HL-60 (cell line): Measurements from ENCODE around the gene MRPL32.

Experiments used
- DNase-seq, 2 experiments: peaks; one replicate each; pipeline ENCODE4 v3.0.0-alpha.2; 2010 to 2020; ENCODE audit warnings: low read depth in 1 of 2, low spot score in 1 of 2
- H3K27ac ChIP-seq: fragments of 250-450 bp; sonication (Bioruptor Pico); replicated peaks from 2 replicates; pipeline ENCODE4 v1.5.1; 2020; ENCODE audit warnings: mild to moderate bottlenecking, moderate library complexity
- H3K27me3 ChIP-seq: fragments of 250-450 bp; sonication (Bioruptor Pico); 2 replicates; pipeline ENCODE4 v1.5.1; 2021; ENCODE audit warnings: mild to moderate bottlenecking, moderate library complexity; ENCODE audit not compliant: insufficient read depth, poor library complexity, severe bottlenecking
- H3K4me3 ChIP-seq: replicated peaks from 2 replicates; pipeline ENCODE4 v1.5.1; 2011; ENCODE audit warnings: mild to moderate bottlenecking, control low read depth, low read length; ENCODE audit not compliant: insufficient read depth
- GABPA ChIP-seq: IDR thresholded peaks from 2 replicates; pipeline ENCODE4 v1.6.1; 2012; ENCODE audit warnings: low read depth
- POLR2AphosphoS5 ChIP-seq: IDR thresholded peaks from 2 replicates; pipeline ENCODE4 v1.6.1; 2012; ENCODE audit warnings: low read depth
- REST ChIP-seq: IDR thresholded peaks from 2 replicates; pipeline ENCODE4 v1.6.1; 2012; ENCODE audit warnings: low read depth; ENCODE audit not compliant: insufficient replicate concordance
- SPI1 ChIP-seq: IDR thresholded peaks from 2 replicates; pipeline ENCODE4 v1.6.1; 2012; ENCODE audit warnings: low read depth, mild to moderate bottlenecking, borderline replicate concordance
- TF ChIP-seq, protein P1 (sequence below): IDR thresholded peaks from one replicate; pipeline ENCODE4 v1.5.1; 2011; ENCODE audit warnings: low read length, control low read depth, inconsistent platforms; ENCODE audit not compliant: insufficient read depth

Gene MRPL32

DNA sequence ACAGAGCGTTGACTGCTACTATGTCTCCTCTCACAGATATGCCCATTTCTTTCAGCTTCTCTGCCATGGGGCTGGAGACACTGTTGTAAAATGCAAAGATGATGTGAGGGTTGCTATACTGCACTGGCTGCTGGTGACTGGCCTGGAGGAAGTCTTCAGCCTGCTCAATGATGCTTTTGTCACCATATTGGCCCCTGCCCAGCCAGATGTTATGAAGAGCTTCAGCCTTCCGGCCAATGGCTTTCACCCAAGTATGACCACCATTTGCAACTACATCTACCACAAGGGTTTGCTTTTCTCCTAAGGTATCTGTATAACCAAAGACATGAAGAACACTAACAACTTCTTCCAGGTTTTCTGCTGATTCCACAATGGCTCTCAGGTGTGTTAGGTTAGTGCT is 21.9 kb upstream of the MRPL32 start:
- Histone ChIP-seq H3K4me3 (no peak overlapping the region), H3K27me3 (no peaks in the 10 kb centered on the region), H3K27ac (no peak overlapping the region)
- TF ChIP-seq REST (no peak), GABPA (no peak), POLR2AphosphoS5 (no peak), SPI1 (no peak)
- TF ChIP-seq, protein P1, sequence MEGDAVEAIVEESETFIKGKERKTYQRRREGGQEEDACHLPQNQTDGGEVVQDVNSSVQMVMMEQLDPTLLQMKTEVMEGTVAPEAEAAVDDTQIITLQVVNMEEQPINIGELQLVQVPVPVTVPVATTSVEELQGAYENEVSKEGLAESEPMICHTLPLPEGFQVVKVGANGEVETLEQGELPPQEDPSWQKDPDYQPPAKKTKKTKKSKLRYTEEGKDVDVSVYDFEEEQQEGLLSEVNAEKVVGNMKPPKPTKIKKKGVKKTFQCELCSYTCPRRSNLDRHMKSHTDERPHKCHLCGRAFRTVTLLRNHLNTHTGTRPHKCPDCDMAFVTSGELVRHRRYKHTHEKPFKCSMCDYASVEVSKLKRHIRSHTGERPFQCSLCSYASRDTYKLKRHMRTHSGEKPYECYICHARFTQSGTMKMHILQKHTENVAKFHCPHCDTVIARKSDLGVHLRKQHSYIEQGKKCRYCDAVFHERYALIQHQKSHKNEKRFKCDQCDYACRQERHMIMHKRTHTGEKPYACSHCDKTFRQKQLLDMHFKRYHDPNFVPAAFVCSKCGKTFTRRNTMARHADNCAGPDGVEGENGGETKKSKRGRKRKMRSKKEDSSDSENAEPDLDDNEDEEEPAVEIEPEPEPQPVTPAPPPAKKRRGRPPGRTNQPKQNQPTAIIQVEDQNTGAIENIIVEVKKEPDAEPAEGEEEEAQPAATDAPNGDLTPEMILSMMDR = no peak
- DNase-seq = no peak

DNA sequence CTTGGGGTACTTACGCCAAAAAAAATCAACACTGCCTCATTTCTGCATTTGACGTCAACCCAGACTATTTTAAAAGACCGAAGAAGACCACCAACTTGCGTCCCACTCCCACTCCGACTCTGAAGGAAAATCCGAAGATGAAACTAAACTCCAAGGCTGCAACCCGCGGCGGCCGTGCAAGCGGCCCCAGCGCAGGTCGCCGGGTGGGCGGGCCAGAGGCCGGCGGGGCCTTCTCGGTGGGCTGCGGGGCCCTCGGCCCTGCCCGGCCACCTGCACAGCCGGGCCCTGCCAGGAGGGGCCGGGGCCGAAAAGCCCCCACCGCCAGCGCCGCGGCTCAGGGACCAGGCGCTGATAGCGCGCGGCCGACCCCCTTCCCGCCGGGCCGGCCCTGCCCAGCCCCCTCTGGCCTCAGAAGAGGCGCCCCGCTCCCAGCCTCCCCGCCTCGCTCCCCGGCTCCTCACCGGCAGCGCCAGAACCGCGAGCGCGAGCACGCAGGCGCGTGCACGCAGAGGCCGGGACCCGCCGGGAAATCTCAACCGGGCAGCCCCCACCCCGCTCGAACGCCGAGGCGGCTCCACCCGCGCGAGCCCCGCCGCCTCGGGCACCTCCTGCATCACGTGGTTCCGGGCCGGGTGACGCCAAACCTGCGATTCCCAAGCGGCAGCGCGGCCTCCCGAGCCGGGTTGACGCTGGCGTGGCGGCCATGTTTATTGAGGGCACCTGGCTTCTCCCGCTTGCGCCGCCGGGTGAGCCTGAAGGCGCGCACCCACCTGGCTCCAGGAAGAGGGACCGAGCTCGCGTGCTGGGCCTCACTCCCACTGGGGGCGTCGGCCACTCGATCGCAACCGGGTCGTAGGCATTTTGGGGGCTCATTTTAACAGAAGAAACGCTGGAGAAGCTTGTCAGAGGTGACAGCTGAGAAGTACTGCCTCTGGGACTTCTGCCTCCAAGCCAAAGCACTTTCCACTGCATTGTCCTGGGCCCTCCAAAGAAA is 20.4 kb upstream of the MRPL32 start, which contains the start of gene C7orf25:
Gene C7orf25 (minus strand): TSS at position 617 of the 994 bp plus-strand sequence. CDS start 1,170 bp downstream, outside the sequence.
- no peaks in the 10 kb centered on the region for H3K27me3 ChIP-seq
- no peak for TF ChIP-seq SPI1
- TF ChIP-seq GABPA = peak; percentile 66
- TF ChIP-seq REST = peak; percentile 22
- peak; percentile 86 for TF ChIP-seq POLR2AphosphoS5
- TF ChIP-seq, protein P1 = no peak
- H3K4me3 ChIP-seq = peak within 1 kb of the TSS; percentile 67
- H3K27ac ChIP-seq = peak within 1 kb of the TSS; percentile 74
- DNase-seq = peak; percentile 83 to 96

- no peak overlapping the region for H3K4me3 ChIP-seq
- peak overlapping the region; percentile 20 for H3K27ac ChIP-seq
- TF ChIP-seq, protein P1 = no peak
- TF ChIP-seq SPI1 = no peak
- no peak for TF ChIP-seq GABPA
- TF ChIP-seq REST = no peak
- TF ChIP-seq POLR2AphosphoS5 = no peak
- DNase-seq = no peak
- no peaks in the 10 kb centered on the region for H3K27me3 ChIP-seq
Measured at GRCh38 chr7:42913591-42913990, 18.6 kb upstream of the MRPL32 start.
